ENCODE measurements around the gene TNFRSF1A.

- TF ChIP-seq CTCF (IDR thresholded peaks at IDR 0.05) (no peak), POLR2A (IDR thresholded peaks at IDR 0.05) (no peak), POLR2AphosphoS5 (IDR thresholded peaks at IDR 0.05) (no peak)
Measured at GRCh38 chr12:6281081-6281809, 60.6 kb downstream of the TNFRSF1A start.

Data from transverse colon (tissue), 4 donors.